Skin epidermis (tissue), 12 donors: ENCODE measurements around the gene KRTAP2-4.
"Not testable (repeated sequence)": the region's sequence is repeated elsewhere in the genome, so short reads cannot be mapped to it uniquely, and the experiment has no call there.

Source experiments
- H3K27ac ChIP-seq, 21 experiments: fragments of 200-600 bp; sonication (generic) in 11 of 21; one replicate each; pipeline ENCODE4 v1.5.0; 2020; ENCODE audit warnings: mild to moderate bottlenecking in 3 of 21, inconsistent platforms in 2 of 21, moderate library complexity in 2 of 21
- H3K4me3 ChIP-seq, 7 experiments: fragments of 200-600 bp; sonication (generic) in 2 of 7; one replicate each; pipeline ENCODE4 v1.5.0; 2020; ENCODE audit warnings: inconsistent platforms in 2 of 7, mild to moderate bottlenecking in 2 of 7, moderate library complexity in 1 of 7

KRTAP2-4 gene, protein sequence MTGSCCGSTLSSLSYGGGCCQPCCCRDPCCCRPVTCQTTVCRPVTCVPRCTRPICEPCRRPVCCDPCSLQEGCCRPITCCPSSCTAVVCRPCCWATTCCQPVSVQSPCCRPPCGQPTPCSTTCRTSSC

DNA sequence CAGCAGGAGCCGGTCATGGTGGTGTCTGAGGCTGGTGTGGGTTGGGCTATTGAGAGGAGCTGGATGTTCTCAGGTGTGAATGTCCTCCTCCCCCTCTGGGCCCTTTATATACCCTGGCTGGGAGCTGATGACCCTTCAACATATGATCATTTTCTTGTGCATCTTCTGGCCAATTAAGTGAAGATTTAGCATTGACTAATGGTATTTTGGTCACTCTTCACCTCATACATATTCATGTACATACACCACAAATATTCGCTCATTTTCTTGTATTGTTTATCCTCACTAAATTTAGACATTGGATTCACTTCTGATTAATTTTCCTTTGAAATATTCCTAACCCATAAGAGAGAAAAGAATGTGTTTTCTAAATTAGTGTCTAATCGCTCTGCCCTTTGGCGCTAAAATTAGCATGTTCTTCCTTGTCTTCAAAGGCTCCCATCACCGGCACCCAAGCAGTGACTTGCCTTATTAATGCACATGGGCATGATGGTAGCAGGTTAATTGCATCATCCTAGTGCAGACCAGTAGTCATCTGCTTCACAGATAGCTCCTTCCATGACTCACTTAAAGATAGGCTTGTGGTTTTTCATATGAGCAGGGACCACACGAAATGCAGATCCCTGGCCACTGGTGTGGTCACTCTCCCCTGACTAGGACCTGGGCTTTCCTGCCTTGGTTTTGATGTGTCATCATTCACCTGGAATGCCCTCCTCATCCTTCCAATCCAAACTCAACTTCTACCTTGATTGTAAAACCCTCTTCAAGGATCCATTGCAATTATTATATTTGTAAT, at the start of gene KRTAP2-4:
TSS of gene KRTAP2-4 (minus strand) at position 51 of the 796 bp plus-strand sequence. CDS start at position 17, 34 bp downstream.
- Histone ChIP-seq H3K27ac (no peak within 1 kb of the TSS), H3K4me3 (no peak within 1 kb of the TSS)

DNA sequence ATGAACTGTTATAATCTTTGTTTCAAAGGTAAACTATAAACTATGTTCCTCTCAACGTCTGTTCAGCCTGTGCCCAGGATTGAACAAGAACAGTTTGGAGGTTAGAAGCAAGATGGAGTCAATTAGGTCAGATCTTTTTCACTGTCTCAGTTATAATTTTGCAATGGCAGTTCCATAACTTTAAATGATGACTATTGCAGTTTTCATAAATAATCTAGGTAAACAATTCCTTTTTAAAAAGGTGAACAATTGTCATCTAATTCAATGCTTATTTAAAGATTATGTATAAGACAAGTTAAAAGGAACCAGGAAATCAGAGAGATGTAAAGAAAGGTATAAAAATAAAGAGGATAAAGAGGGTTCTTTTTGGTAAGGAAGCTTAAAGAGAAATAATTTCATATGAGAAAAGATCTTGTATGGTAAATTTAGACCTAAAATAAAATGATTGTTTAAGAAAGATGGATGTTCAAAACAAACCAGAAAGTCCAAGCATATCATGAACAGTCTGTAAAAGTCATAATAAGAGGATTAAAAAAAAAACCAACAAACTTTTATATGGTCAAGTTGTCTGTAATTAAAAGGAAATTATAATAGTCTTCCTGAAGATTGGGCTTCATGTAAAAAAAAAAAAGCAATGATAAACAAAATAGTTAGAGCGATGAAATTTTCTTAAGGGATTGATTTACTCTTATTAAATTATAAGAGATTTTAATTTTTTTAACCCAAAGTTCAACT, 45.6 kb upstream of the KRTAP2-4 start:
- H3K4me3 ChIP-seq, result no peak overlapping the region
- no peak overlapping the region for H3K27ac ChIP-seq

DNA sequence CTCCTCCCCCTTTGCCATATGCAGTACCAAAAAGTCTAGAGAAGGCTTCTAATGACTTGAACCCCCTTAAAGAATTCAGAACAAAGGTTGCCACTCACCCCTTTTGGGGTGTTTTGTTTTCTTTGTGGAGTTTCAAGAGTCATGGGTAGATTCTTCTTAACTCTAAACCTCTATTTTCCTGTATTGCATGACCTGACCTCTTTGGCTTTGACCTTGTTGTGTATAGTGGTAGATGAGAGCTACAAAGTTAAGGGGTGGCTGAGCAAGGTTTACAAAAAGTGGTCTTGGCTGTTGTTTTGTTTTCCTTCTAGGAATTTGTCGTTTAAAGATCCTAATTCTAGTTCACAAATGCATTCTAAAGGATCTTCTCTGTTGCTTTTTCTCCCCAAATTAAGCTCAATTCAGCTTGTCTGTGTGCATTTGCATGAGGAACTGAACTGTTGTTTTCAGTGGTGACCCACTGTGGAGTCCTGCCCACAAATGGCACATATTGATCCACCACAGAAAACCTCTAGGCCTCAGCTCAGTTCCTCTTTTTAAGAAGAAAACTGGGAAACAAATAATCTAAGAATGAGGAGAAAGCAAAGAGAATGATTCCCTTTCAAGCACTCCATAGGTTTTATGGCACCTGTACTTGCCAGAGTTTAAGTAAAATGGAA, 43.2 kb upstream of the KRTAP2-4 start:
- H3K4me3 ChIP-seq, H3K27ac ChIP-seq: not testable (repeated sequence)

DNA sequence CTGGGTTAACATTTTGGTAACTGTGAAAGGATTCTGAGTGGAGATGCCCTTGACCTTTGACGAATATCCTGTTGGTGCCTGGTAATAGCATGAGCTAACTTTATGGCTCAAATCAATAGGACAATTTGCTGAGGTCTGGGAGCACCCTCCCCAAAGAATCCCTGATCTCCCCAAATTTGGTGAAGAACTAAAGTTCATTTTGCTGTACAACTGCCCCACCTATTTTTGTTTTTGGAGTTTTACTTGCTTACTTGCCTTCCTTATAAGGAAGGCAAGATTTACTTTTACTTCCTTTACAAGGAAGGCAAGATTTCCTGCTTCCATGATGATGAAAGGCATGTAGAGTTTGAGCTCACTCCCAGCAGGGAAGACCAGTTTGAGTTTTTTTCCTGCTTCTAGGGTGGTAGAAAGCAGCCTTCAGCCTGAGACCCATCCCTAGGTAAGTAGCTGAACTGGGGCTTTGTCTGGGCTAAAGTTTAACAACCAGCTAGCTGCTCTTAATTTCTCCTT, 42.3 kb upstream of the KRTAP2-4 start:
- no peak overlapping the region for H3K27ac ChIP-seq
- H3K4me3 ChIP-seq, result no peak overlapping the region

DNA sequence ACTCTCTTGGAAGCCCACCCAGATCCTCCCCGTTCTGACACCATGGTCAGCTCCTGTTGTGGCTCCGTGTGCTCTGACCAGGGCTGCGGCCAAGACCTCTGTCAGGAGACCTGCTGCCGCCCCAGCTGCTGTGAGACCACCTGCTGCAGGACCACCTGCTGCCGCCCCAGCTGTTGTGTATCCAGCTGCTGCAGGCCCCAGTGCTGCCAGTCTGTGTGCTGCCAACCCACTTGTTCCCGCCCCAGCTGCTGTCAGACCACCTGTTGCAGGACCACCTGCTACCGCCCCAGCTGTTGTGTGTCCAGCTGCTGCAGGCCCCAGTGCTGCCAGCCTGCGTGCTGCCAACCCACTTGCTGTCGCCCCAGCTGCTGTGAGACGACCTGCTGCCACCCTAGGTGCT, 39.7 kb upstream of the KRTAP2-4 start, which contains the start of gene KRTAP4-9:
TSS of gene KRTAP4-9 (plus strand) at position 43 of the 400 bp plus-strand sequence. CDS start at position 43, 0 bp downstream.
- H3K4me3 ChIP-seq, H3K27ac ChIP-seq: not testable (repeated sequence)

DNA sequence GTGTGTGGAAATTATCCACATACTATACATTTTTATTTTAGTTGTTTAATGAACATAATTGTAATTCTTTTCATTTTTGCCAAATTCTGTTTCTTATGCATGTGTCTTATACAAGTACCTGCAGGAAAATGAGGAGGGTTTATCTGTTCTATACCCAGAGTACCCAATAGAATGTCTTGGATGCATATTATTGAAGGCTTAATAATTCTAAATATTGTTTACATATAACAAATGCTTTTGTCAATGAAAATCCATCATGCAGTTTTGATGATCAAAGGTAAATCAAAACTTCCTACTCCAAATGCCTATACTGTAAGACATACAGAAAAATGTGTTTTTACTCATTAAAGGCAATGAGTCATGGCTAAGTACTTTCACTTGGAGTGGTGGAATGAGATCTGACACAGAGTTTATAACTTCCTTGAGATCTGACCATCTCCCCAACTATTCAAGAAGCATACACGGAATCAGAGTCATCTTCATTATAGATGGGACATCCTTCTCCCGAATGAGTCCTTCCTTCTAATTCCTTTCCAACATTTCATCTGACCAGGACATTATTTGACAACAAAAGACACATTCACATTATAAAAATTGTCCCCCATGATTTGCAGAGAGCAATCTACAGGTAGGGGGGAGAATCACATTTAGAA, 38.8 kb upstream of the KRTAP2-4 start:
- H3K4me3 ChIP-seq, result not testable (repeated sequence)

DNA sequence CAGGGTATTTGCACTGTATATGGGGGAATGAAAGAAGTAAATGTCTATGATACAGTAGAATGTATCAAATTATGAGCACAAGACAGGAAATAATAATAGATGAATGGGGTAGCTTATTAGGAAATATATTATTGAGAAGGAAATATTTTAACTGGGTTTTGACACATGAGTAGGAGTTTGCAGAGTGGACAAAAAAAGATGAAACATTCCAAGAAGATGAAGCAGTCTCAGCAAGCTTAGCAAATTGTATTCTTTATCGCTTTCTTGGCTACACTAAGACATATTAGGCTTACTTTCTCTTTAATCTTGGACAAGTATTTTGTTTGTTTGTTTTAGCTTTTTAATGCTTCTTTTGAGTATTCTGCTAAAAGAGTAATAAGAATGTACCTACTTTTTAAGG, 38.2 kb upstream of the KRTAP2-4 start:
- H3K4me3 ChIP-seq, result no peak overlapping the region
- no peak overlapping the region for H3K27ac ChIP-seq

More for the DNA sequence above, 38.8 kb upstream of the KRTAP2-4 start:
- not testable (repeated sequence) for H3K27ac ChIP-seq

DNA sequence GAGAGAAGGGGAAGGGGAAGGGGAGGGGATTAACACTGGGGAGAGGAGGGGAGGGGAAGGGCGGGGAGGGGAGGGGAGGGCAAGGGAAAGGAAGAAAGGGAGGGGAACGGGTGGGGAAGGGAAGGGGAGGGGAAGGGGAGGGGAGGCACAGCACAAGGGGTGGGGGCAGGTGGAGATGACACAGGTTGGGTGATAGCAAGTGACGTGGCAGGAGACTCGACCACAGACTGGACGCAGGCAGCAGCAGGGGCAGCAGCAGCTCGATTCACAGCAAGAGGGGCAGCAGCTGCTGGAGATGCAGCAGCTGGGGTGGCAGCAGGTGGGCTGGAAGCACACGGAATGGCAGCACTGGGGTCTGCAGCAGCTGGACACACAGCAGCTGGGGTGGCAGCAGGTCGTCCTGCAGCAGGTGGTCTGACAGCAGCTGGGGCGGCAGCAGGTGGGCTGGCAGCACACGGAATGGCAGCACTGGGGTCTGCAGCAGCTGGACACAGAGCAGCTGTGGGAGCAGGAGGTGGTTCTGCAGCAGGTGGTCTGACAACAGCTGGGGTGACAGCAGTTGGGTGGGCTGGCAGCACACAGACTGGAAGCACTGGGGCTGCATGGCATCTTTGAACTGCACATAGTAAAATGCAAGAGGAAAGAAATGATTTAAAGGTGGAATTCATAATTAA, 36.0 kb upstream of the KRTAP2-4 start, which contains the start of gene KRTAP4-16:
TSS of gene KRTAP4-16 (minus strand) at position 624 of the 674 bp plus-strand sequence. CDS start at position 624, 0 bp downstream.
- no peak within 1 kb of the TSS for H3K4me3 ChIP-seq
- no peak within 1 kb of the TSS for H3K27ac ChIP-seq

DNA sequence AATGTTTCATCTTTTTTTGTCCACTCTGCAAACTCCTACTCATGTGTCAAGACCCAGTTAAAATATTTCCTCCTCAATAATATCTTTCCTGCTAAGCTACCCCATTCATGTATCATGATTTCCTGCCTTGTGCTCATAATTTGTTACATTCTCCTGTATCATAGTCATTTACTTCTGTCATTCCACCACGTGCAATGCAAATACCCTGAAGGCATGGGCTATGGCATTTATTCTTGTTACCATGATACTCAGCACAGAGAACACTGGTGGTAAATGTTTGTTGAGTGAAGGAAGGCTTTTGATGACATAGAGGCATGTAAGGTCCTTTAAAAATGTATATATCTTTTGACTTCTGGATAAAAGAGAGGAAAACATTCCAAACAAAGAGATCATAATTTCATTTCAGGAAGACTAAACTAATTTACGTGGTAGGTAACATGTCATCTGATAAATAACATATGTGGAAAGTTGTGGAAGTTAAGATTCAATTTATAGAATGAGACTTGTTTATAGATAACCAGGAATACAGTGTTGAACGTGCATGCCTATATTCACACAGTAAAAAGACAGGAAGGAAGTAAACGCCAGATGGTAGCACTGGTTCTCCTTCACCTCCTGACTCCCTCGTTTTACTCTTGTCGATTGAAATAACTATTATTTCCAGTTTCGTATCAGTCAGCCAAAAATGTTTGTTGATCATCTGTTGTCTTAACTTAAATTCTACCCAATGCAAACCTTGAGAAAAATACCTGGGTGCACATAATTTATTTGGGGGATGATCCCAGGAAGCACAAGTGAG, 34.2 kb upstream of the KRTAP2-4 start:
- H3K27ac ChIP-seq, H3K4me3 ChIP-seq: not testable (repeated sequence)

DNA sequence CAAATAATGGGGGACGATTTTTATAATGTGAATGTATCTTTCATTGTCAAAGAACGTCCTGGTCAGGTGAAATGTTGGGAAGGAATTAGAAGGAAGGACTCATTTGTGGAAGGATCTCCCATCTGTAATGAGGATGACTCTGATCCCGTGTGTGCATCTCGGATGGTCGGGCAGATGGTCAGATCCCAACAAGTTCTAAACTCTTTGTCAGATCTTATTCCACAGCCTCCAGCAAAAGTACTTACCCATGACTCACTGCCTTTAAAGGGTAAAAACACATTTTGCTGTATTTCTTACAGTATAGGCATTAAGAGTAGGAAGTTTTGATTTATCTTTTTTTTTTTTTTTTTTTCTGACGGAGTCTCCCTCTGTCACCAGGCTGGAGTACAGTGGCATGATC, 32.8 kb upstream of the KRTAP2-4 start:
- Histone ChIP-seq H3K4me3 (no peak overlapping the region), H3K27ac (no peak overlapping the region)

DNA sequence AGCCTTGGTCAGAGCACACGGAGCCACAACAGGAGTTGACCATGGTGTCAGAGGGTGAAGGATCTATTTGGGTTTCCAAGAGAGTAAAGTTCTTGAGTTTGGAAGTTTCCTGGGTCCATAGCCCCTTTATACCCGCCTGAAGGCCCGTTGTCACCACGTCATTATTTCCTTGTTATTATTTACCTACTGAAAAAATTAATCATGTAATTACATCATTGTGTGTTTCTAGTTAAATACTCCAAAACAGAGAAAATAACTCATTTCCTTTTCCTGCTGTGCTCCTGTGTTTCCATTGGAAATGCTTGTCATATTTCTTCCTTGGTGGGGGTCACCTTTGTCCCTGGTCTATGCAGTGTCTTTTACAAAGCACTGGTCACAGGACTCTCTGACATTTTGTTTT, 32.4 kb upstream of the KRTAP2-4 start, which contains the start of gene KRTAP4-8:
TSS of gene KRTAP4-8 (minus strand) at position 101 of the 400 bp plus-strand sequence. CDS start at position 43, 58 bp downstream.
- Histone ChIP-seq H3K27ac (no peak within 1 kb of the TSS), H3K4me3 (no peak within 1 kb of the TSS)

DNA sequence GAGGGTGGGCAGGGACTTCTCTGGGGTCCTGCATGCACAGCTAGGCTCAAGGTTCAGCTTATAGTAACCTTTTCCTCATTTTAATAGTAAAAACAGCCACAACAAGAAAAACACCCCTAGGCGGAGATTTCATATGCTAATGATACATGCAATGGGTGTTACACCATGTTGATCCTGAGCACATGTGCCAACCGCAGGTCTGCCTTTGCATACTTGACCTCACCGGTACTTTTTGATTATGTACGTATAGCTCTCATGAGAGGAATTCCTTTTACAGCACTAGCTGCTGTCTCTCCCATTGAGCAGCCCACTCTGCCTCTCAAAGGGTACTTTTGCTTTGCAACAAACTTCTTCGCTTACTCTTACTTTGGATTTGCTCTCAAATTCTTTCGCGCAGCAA, 30.4 kb upstream of the KRTAP2-4 start:
- H3K4me3 ChIP-seq, result no peak overlapping the region
- no peak overlapping the region for H3K27ac ChIP-seq

DNA sequence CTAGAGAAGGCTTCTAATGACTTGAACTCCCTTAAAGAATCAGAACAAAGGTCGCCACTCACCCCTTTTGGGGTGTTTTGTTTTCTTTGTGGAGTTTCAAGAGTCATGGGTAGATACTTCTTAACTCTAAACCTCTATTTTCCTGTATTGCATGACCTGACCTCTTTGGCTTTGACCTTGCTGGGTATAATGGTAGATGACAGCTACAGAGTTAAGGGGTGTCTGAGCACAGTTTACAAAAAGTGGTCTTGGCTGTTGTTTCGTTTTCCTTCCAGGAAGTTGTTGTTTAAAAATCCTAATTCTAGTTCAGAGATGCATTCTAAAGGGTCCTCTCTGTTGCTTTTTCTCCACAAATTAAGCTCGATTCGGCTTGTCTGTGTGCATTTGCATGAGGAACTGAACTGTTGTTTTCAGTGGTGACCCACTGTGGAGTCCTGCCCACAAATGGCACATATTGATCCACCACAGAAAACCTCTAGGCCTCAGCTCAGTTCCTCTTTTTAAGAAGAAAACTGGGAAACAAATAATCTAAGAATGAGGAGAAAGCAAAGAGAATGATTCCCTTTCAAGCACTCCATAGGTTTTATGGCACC, 23.2 kb upstream of the KRTAP2-4 start:
- H3K4me3 ChIP-seq, H3K27ac ChIP-seq: not testable (repeated sequence)

DNA sequence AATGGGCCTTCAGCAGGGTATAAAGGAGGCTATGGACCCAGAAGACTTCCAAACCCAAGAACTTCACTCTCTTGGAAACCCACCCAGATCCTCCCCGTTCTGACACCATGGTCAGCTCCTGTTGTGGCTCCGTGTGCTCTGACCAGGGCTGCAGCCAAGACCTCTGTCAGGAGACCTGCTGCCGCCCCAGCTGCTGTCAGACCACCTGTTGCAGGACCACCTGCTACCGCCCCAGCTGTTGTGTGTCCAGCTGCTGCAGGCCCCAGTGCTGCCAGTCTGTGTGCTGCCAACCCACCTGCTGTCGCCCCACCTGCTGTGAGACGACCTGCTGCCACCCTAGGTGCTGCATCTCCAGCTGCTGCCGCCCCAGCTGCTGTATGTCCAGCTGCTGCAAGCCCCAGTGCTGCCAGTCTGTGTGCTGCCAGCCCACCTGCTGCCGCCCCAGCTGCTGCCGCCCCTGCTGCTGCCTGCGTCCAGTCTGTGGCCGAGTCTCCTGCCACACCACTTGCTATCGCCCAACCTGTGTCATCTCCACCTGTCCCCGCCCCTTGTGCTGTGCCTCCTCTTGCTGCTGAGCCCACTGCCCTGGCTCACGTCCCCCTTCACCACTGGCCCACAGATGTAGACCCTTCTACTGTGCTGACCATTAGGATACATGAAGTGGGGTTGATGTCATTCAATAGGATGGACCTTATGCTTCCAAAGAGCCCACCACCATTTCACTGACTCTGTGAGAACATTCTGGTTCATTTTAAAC, 18.6 kb upstream of the KRTAP2-4 start, which contains the start of gene KRTAP4-7:
TSS of gene KRTAP4-7 (plus strand) at position 51 of the 757 bp plus-strand sequence. CDS start at position 108, 57 bp downstream.
- not testable (repeated sequence) for H3K4me3 ChIP-seq, H3K27ac ChIP-seq

DNA sequence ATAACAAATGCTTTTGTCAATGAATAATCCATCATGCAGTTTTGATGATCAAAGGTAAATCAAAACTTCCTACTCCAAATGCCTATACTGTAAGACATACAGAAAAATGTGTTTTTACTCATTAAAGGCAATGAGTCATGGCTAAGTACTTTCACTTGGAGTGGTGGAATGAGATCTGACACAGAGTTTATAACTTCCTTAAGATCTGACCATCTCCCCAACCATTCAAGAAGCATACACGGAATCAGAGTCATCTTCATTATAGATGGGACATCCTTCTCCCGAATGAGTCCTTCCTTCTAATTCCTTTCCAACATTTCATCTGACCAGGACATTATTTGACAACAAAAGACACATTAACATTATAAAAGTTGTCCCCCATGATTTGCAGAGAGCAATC, 17.7 kb upstream of the KRTAP2-4 start:
- H3K27ac ChIP-seq, result not testable (repeated sequence)

DNA sequence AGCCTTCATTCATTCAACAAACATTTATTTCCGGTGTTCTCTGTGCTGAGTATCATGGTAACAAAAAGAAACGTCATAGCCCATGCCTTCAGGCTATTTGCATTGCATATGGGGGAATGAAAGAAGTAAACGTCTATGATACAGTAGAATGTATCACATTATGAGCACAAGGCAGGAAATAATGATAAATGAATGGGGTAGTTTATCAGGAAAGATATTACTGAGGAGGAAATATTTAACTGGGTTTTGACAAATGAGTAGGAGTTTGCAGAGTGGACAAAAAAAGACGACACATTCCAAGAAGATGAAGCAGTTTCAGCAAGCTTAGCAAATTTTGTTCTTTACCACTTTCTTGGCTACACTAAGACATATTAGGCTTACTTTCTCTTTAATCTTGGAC, 16.9 kb upstream of the KRTAP2-4 start:
- no peak overlapping the region for H3K4me3 ChIP-seq
- H3K27ac ChIP-seq, result no peak overlapping the region

More for the DNA sequence above, 17.7 kb upstream of the KRTAP2-4 start:
- H3K4me3 ChIP-seq, result not testable (repeated sequence)

DNA sequence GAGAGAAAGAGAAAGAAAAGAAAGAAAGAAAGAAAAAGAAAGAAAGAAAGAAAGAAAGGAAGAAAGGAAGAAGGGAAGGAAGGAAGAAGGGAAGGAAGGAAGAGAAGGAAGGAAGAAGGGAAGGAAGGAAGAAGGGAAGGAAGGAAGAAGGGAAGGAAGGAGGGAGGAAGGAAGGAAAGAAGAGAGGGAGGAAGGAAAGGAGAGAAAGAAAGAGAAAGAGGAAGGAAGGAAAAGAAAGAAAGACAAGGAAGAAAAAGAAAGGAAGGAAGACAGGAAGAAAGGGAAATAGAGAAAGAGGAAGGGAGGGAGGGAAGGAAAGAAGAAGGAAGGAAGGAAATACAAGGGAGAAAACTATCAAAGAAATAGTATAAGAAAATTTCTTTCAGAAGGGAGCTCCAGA, 11.1 kb upstream of the KRTAP2-4 start:
- H3K27ac ChIP-seq, result no peak overlapping the region
- no peak overlapping the region for H3K4me3 ChIP-seq
